Breast epithelium (tissue), 4 donors: ENCODE data around the gene CHSY3. TPM values are rescaled to one million over a fixed set of nuclear protein-coding genes. Genes with fewer than 3 reads are reported as not detected.

Source experiments
- DNase-seq, 2 donors: peaks; one replicate each; pipeline ENCODE4 v3.0.0-alpha.2; 2019; ENCODE audit warnings: low spot score in 2 of 2
- H3K27ac ChIP-seq, 2 donors: fragments of 200-600 bp; sonication (generic) in 1 of 2; one replicate each; pipeline ENCODE4 v1.5.1; 2016 to 2019; ENCODE audit warnings: mild to moderate bottlenecking in 1 of 2
- H3K27me3 ChIP-seq, 2 donors: fragments of 200-600 bp; sonication (generic) in 1 of 2; one replicate each; pipeline versions ENCODE4 v1.5.1 to v1.6.0; 2017 to 2019; ENCODE audit warnings: control low read depth in 1 of 2, mild to moderate bottlenecking in 1 of 2
- H3K36me3 ChIP-seq: fragments of 200-600 bp; one replicate; pipeline ENCODE4 v1.5.1; 2019
- H3K4me1 ChIP-seq, 2 donors: fragments of 200-600 bp; sonication (generic); one replicate each; pipeline ENCODE4 v1.5.1; 2016 to 2019; ENCODE audit warnings: control low read depth in 1 of 2
- H3K4me3 ChIP-seq, 3 donors: fragments of 200-600 bp; sonication (generic); 1 replicate in 2 of 3; 2 replicates in 1 of 3; pipeline ENCODE4 v1.5.1; 2016 to 2019; ENCODE audit warnings: mild to moderate bottlenecking in 3 of 3, moderate library complexity in 2 of 3
- H3K9me3 ChIP-seq, 2 donors: fragments of 200-600 bp; sonication (generic) in 1 of 2; one replicate each; pipeline ENCODE4 v1.5.1; 2016 to 2019; ENCODE audit warnings: control low read depth in 1 of 2
- POLR2A ChIP-seq: fragments of 450-650 bp; IDR thresholded peaks from one replicate; pipeline ENCODE4 v1.6.1; 2016; ENCODE audit warnings: antibody characterized with exemption, mild to moderate bottlenecking, moderate library complexity
- POLR2AphosphoS5 ChIP-seq, 3 donors: sonication (generic); formaldehyde crosslinking; IDR thresholded peaks; one replicate each; pipeline ENCODE4 v1.6.1; 2017; ENCODE audit warnings: antibody characterized with exemption in 3 of 3
- intact Hi-C: fragments of 100-400 bp; cut with DNase I; formaldehyde crosslinking; loops from one replicate; pipeline ENCODE4 v1.15.1; 2023; ENCODE audit warnings: low total_unique reads
- total RNA-seq, 3 donors: library from RNA; depleted of rRNA; stranded (reverse); fragments of >200 nt; gene quantifications; one replicate each; pipeline ENCODE4 v1.1.0, GENCODE V29; 2016
- TF ChIP-seq, protein P1 (sequence below), 3 donors: fragments of 450-650 bp; IDR thresholded peaks; one replicate each; pipeline ENCODE4 v1.5.1; 2016 to 2017; ENCODE audit warnings: antibody characterized with exemption in 3 of 3, mild to moderate bottlenecking in 3 of 3, moderate library complexity in 3 of 3

Gene CHSY3
- total RNA-seq, 3 donors from 2014 or later: 2.5 to 4.9 (median 3.7) TPM

DNA sequence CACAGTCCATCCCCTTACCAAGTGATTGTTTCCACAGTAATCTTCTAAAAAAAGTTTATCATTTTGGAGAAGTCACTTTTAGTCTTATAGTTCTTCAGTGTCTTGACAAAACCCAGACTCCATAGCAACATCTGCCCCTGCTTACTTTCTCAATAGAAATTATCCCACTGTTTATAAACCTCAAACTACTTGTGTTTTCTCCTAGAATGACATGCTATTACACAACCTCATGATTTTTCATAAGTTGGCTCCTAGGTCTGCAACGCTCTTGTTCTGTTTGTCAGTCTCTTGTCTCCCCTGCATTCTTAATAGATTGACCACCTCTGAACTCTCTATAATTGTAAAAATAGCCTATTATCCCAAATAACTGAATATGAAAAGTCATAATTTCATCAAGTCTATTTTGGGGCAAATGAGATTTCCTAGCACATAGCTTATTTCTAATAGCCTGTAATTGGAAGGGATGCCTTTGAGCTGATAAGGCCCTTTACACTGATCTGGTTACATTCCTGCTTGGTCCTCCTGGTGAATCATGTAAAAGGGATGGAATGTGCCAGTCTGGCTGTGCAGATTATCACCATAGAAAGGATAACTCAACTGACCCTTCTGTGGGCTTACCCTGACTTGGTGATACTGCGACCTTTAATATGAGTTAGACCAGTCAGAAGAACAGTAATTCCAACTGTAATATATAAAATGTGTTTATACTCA lies 69.6 kb downstream of the CHSY3 start:
- DNase-seq: no peak
- TF ChIP-seq, protein P1, sequence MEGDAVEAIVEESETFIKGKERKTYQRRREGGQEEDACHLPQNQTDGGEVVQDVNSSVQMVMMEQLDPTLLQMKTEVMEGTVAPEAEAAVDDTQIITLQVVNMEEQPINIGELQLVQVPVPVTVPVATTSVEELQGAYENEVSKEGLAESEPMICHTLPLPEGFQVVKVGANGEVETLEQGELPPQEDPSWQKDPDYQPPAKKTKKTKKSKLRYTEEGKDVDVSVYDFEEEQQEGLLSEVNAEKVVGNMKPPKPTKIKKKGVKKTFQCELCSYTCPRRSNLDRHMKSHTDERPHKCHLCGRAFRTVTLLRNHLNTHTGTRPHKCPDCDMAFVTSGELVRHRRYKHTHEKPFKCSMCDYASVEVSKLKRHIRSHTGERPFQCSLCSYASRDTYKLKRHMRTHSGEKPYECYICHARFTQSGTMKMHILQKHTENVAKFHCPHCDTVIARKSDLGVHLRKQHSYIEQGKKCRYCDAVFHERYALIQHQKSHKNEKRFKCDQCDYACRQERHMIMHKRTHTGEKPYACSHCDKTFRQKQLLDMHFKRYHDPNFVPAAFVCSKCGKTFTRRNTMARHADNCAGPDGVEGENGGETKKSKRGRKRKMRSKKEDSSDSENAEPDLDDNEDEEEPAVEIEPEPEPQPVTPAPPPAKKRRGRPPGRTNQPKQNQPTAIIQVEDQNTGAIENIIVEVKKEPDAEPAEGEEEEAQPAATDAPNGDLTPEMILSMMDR (IDR thresholded peaks at IDR 0.05): no peak
- TF ChIP-seq POLR2A (no peak), POLR2AphosphoS5 (IDR thresholded peaks at IDR 0.05) (no peak)
- Histone ChIP-seq H3K4me3 (no peak overlapping the region), H3K36me3 (no peaks in the 10 kb centered on the region), H3K27me3 (no peaks in the 10 kb centered on the region), H3K4me1 (no peaks in the 10 kb centered on the region), H3K9me3 (no peaks in the 10 kb centered on the region), H3K27ac (no peak overlapping the region)
- intact Hi-C loops: no loop called here

DNA sequence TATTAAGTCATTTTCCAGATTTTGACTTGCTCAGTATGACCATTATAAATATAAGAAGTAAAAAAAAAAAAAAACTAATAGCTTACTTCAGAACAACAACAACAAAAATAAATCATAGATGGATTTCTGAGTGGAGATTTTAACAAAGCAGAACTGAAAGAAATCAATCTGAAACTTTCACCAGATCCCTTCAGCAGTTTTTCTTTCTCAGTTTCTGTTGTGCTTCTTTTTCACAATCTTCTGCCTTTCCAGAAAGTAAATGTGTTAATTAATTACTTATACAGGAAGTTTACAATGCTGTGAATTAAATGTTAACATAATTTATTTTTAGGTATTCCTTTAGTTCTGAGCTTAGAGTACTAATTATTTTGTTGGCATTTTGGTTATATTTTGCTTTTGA lies 73.5 kb downstream of the CHSY3 start:
- intact Hi-C loops: no loop called here
- DNase-seq: no peak
- H3K36me3 ChIP-seq: no peaks in the 10 kb centered on the region
- TF ChIP-seq POLR2AphosphoS5 (IDR thresholded peaks at IDR 0.05): no peak
- TF ChIP-seq POLR2A: no peak
- TF ChIP-seq, protein P1 (IDR thresholded peaks at IDR 0.05): no peak
- H3K27ac ChIP-seq: no peak overlapping the region
- no peaks in the 10 kb centered on the region for H3K9me3 ChIP-seq
- H3K27me3 ChIP-seq: no peaks in the 10 kb centered on the region
- H3K4me1 ChIP-seq: no peaks in the 10 kb centered on the region
- no peak overlapping the region for H3K4me3 ChIP-seq

DNA sequence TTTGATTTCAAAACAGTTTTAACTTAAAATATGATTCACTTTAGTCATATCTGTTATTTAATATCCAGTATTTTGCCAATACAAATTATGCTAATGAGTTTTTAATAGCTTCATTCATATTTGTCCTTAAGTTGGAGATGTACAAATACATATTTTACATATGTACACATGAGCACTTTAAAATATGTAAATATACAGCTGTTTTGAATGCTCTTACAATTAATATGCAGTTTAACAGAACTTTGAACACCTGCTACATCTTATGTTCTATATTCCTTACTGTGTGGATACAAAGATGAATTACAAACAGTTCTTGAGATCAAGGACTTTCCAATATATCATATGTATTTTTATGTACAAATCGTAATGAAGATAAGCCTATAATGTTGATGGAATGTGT lies 74.0 kb downstream of the CHSY3 start:
- H3K4me3 ChIP-seq: no peak overlapping the region
- TF ChIP-seq, protein P1 (IDR thresholded peaks at IDR 0.05): no peak
- no peaks in the 10 kb centered on the region for H3K36me3 ChIP-seq
- no peak overlapping the region for H3K27ac ChIP-seq
- no peaks in the 10 kb centered on the region for H3K9me3 ChIP-seq
- no peaks in the 10 kb centered on the region for H3K27me3 ChIP-seq
- no peaks in the 10 kb centered on the region for H3K4me1 ChIP-seq
- no peak for DNase-seq
- intact Hi-C loops: no loop called here

DNA sequence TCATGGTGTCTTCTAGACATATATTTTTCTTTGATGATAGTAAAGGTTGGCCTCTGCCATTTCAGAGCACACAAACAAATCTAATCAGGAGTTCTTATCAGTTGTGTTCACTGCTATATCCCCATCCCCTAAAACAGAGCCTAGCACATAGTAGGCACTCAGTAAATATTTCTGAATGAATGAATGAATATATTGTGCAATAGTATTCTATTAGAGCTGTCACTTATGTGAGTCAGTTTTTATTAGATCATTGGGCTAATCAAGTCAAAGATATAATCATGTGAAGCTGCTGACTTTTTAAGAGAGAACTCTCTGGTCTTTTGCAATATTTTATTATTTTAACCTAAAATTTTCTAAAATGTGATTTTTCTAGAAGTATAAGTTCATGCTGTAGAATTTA lies 84.2 kb downstream of the CHSY3 start:
- no peak overlapping the region for H3K4me3 ChIP-seq
- no peak overlapping the region for H3K27ac ChIP-seq
- H3K27me3 ChIP-seq: no peaks in the 10 kb centered on the region
- no peaks in the 10 kb centered on the region for H3K4me1 ChIP-seq
- no peak for DNase-seq
- peaks cover 10 to 26% of the 10 kb centered on the region in 2 donors for H3K9me3 ChIP-seq
- TF ChIP-seq, protein P1 (IDR thresholded peaks at IDR 0.05): no peak
- no peak for TF ChIP-seq POLR2AphosphoS5 (IDR thresholded peaks at IDR 0.05)
- no peak for TF ChIP-seq POLR2A
- H3K36me3 ChIP-seq: no peaks in the 10 kb centered on the region
- intact Hi-C loops: no loop called here

DNA sequence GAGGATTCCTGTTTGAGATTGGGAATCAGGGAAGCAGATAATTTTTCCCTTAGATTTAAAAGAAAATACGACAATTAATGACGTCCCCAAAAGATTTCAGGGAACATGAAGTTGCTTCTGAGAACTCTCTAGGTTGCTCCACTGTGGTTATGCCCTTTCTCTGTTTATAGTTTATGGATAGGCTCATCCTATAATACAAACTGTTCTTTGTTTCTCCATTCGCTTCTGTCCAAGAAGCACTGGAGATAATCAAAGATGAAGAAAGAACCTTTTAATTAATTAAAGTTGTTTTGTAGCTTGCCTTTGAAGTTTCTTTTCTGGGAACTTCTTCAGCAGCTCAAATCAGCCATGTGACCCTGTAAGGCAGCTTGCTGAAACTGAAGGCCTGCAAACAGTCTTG lies 87.5 kb downstream of the CHSY3 start:
- H3K4me3 ChIP-seq: no peak overlapping the region
- no peaks in the 10 kb centered on the region for H3K4me1 ChIP-seq
- H3K9me3 ChIP-seq: peaks cover 0 to under 1% of the 10 kb centered on the region in 2 donors
- H3K27me3 ChIP-seq: no peaks in the 10 kb centered on the region
- intact Hi-C loops: no loop called here
- H3K27ac ChIP-seq: no peak overlapping the region
- TF ChIP-seq POLR2AphosphoS5 (IDR thresholded peaks at IDR 0.05) (no peak), POLR2A (no peak)
- TF ChIP-seq, protein P1 (IDR thresholded peaks at IDR 0.05): no peak
- H3K36me3 ChIP-seq: no peaks in the 10 kb centered on the region
- no peak for DNase-seq
